Mucosa of stomach (tissue), 1 donor: ENCODE data around the gene PRLR.
"Not testable (repeated sequence)": the region's sequence is repeated elsewhere in the genome, so short reads cannot be mapped to it uniquely, and the experiment has no call there.

Experiments
- H3K27me3 ChIP-seq: one replicate; pipeline ENCODE4 v1.7.0; 2013; ENCODE audit warnings: mild to moderate bottlenecking, low read length; ENCODE audit not compliant: control insufficient read depth, insufficient read depth
- H3K36me3 ChIP-seq: one replicate; pipeline ENCODE4 v1.7.0; 2013; ENCODE audit warnings: low read length; ENCODE audit not compliant: control insufficient read depth, insufficient read depth
- H3K4me1 ChIP-seq: one replicate; pipeline ENCODE4 v1.7.0; 2013; ENCODE audit warnings: mild to moderate bottlenecking, low read length; ENCODE audit not compliant: control insufficient read depth, insufficient read depth
- H3K4me3 ChIP-seq: one replicate; pipeline ENCODE4 v1.7.0; 2013; ENCODE audit warnings: low read length
- H3K9ac ChIP-seq: one replicate; pipeline ENCODE4 v1.7.0; 2013; ENCODE audit warnings: mild to moderate bottlenecking, low read length, moderate library complexity
- H3K9me3 ChIP-seq: one replicate; pipeline ENCODE4 v1.7.0; 2013; ENCODE audit warnings: mild to moderate bottlenecking, low read length, moderate library complexity; ENCODE audit not compliant: control insufficient read depth
- donor health status: Pancreatic carcinoma.

The PRLR gene

GRCh38 chr5:35129921-35130485 is 100.3 kb downstream of the PRLR start:
- no peaks in the 10 kb centered on the region for H3K27me3 ChIP-seq
- H3K9ac ChIP-seq: peak overlapping the region; percentile 27
- H3K4me3 ChIP-seq: peak overlapping the region; percentile 4
- H3K36me3 ChIP-seq: no peaks in the 10 kb centered on the region
- H3K9me3 ChIP-seq: no peaks in the 10 kb centered on the region
- H3K4me1 ChIP-seq: peaks cover 23% of the 10 kb centered on the region

DNA sequence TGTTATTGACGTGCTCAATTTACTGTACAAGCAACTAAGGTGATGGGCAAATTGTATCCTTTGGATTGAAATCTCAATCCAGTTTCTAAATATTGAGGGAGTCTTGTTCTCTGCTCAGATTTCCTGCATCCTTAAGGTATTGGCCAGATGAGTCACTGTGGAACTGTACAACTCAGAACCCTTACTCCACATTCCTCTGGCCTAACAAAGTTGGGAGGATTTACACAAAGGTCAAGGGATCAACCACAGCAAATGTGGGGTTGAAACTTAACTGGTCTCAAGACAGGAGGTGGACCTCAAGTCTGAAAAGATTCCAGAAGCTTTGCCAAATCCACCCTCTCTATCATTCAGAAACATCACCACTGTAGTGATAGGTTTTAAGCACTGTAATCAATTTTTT is 101.0 kb downstream of the PRLR start:
- peaks cover 23% of the 10 kb centered on the region for H3K4me1 ChIP-seq
- no peaks in the 10 kb centered on the region for H3K36me3 ChIP-seq
- H3K9me3 ChIP-seq: no peaks in the 10 kb centered on the region
- no peaks in the 10 kb centered on the region for H3K27me3 ChIP-seq
- peak overlapping the region; percentile 27 for H3K9ac ChIP-seq
- peak overlapping the region; percentile 4 for H3K4me3 ChIP-seq

- Histone ChIP-seq H3K27me3 (no peaks in the 10 kb centered on the region), H3K36me3 (no peaks in the 10 kb centered on the region), H3K4me3 (no peak overlapping the region), H3K9me3 (no peaks in the 10 kb centered on the region), H3K9ac (no peak overlapping the region), H3K4me1 (peaks cover 23% of the 10 kb centered on the region)
Observed at GRCh38 chr5:35127006-35127405, 103.3 kb downstream of the PRLR start.

DNA sequence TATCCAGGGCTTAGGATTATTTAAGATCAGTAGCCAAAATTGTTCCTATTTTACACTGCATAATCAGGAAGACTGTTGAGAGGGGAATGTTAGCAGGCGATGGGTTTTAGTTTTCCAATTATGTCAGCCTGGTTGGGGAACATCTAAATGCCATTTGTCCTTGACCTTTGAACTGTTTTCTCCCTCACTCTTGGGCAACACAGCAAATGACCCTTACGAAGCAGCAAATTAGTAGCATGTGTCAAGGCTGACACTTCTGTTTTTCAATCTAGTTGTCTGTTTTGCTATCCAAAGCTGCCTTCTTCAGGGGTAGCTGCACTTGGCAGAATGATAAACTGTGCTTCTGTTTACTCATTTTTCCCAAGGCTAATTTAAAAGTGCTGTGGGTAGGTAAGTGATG is 104.5 kb downstream of the PRLR start:
- H3K9me3 ChIP-seq: no peaks in the 10 kb centered on the region
- H3K4me1 ChIP-seq: peaks cover 25% of the 10 kb centered on the region
- no peaks in the 10 kb centered on the region for H3K27me3 ChIP-seq

GRCh38 chr5:35124932-35125331 is 105.4 kb downstream of the PRLR start:
- Histone ChIP-seq H3K36me3 (no peaks in the 10 kb centered on the region), H3K9me3 (no peaks in the 10 kb centered on the region)

More for the DNA sequence above, 104.5 kb downstream of the PRLR start:
- Histone ChIP-seq H3K9ac (no peak overlapping the region), H3K36me3 (no peaks in the 10 kb centered on the region), H3K4me3 (no peak overlapping the region)

DNA sequence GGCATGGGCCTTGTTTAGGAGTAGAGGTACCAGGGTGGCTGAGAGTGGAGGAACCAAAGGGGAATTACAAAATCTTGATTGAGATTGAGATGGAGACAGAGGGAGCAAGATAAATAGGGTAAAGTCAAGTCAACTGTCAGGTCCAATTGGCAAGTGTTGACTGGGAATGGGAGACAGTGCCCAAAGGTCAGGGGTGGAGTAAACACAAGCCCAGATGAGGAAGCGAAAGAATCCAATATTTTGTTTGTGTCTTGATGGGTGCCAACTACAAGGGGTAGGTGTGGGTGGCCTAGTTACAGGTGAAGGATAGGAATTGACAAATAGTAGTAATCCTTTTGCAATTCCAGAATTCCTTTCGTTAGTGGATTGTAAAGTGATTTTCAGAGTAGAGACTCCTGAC is 107.5 kb downstream of the PRLR start:
- H3K27me3 ChIP-seq: no peaks in the 10 kb centered on the region
- H3K4me3 ChIP-seq: no peak overlapping the region
- no peaks in the 10 kb centered on the region for H3K36me3 ChIP-seq
- H3K9ac ChIP-seq: no peak overlapping the region
- H3K9me3 ChIP-seq: no peaks in the 10 kb centered on the region
- H3K4me1 ChIP-seq: peaks cover 4% of the 10 kb centered on the region

More at GRCh38 chr5:35124932-35125331, 105.4 kb downstream of the PRLR start:
- Histone ChIP-seq H3K27me3 (no peaks in the 10 kb centered on the region), H3K4me3 (no peak overlapping the region), H3K9ac (no peak overlapping the region), H3K4me1 (peaks cover 19% of the 10 kb centered on the region)

- no peaks in the 10 kb centered on the region for H3K9me3 ChIP-seq
- H3K27me3 ChIP-seq: no peaks in the 10 kb centered on the region
- H3K36me3 ChIP-seq: no peaks in the 10 kb centered on the region
- H3K9ac ChIP-seq: no peak overlapping the region
- H3K4me1 ChIP-seq: peaks cover 5% of the 10 kb centered on the region
- no peak overlapping the region for H3K4me3 ChIP-seq
Observed at GRCh38 chr5:35120715-35121114, 109.6 kb downstream of the PRLR start.

- Histone ChIP-seq H3K9ac (no peak overlapping the region), H3K27me3 (no peaks in the 10 kb centered on the region), H3K4me1 (peaks cover 18% of the 10 kb centered on the region), H3K36me3 (no peaks in the 10 kb centered on the region), H3K4me3 (no peak overlapping the region), H3K9me3 (no peaks in the 10 kb centered on the region)
Observed at GRCh38 chr5:35117967-35118366, 112.3 kb downstream of the PRLR start.

- Histone ChIP-seq H3K27me3 (no peaks in the 10 kb centered on the region), H3K4me3 (no peak overlapping the region), H3K36me3 (no peaks in the 10 kb centered on the region), H3K9me3 (no peaks in the 10 kb centered on the region), H3K9ac (no peak overlapping the region), H3K4me1 (peaks cover 17% of the 10 kb centered on the region)
Observed at GRCh38 chr5:35115920-35116319, 114.4 kb downstream of the PRLR start.

DNA sequence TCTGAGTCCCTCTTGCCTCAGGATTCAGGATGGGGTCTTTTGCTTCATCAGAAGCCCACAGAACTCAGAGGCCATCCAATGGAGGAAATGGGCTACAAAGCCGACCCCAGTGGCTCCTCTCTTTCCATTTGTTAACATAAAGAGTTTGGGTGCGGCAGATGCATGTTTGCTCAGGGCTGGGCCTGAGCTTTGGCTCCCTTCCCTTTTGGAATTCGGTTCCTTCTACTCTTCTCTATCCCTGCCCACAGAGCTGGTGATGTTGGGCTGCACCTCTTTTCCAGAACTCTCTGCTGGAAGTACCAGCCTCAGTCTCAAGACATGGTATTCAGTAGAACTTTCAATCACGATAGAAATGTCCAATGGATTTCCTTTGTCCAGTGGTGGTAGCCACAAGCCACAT is 115.6 kb downstream of the PRLR start:
- no peaks in the 10 kb centered on the region for H3K9me3 ChIP-seq
- no peaks in the 10 kb centered on the region for H3K36me3 ChIP-seq
- H3K4me3 ChIP-seq: no peak overlapping the region
- H3K27me3 ChIP-seq: no peaks in the 10 kb centered on the region
- H3K9ac ChIP-seq: no peak overlapping the region
- peaks cover 14% of the 10 kb centered on the region for H3K4me1 ChIP-seq

- H3K4me1 ChIP-seq: peaks cover 14% of the 10 kb centered on the region
- no peaks in the 10 kb centered on the region for H3K9me3 ChIP-seq
- H3K4me3 ChIP-seq: no peak overlapping the region
Observed at GRCh38 chr5:35112300-35112699, 118.0 kb downstream of the PRLR start.

GRCh38 chr5:35104550-35104949 is 125.7 kb downstream of the PRLR start:
- not testable (repeated sequence) for H3K4me3 ChIP-seq, H3K9ac ChIP-seq, H3K36me3 ChIP-seq, H3K4me1 ChIP-seq, H3K9me3 ChIP-seq, H3K27me3 ChIP-seq

More at GRCh38 chr5:35112300-35112699, 118.0 kb downstream of the PRLR start:
- no peaks in the 10 kb centered on the region for H3K27me3 ChIP-seq
- H3K9ac ChIP-seq: no peak overlapping the region
- no peaks in the 10 kb centered on the region for H3K36me3 ChIP-seq
